ENCODE results near the gene TENM3.

DNA sequence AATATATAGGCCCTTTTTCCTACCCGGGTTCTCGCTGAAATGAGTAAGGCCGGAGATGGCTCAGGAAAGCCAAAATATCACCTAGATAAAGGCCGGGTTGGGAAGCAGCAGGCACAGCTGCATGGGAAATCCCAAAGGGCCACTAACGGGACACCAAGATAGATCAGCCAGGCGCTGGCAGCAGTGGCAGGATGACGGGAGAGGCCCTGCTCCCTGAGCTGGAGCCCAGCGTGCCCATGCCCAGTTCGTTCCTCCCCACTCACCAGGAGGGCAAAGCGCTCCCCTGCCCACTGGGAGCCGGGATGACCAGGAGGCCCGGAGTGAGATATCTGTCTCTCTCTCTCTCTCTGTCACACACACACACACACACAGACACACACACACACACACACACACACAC, 564.1 kb downstream of the TENM3 start:
- TF ChIP-seq, protein P1, sequence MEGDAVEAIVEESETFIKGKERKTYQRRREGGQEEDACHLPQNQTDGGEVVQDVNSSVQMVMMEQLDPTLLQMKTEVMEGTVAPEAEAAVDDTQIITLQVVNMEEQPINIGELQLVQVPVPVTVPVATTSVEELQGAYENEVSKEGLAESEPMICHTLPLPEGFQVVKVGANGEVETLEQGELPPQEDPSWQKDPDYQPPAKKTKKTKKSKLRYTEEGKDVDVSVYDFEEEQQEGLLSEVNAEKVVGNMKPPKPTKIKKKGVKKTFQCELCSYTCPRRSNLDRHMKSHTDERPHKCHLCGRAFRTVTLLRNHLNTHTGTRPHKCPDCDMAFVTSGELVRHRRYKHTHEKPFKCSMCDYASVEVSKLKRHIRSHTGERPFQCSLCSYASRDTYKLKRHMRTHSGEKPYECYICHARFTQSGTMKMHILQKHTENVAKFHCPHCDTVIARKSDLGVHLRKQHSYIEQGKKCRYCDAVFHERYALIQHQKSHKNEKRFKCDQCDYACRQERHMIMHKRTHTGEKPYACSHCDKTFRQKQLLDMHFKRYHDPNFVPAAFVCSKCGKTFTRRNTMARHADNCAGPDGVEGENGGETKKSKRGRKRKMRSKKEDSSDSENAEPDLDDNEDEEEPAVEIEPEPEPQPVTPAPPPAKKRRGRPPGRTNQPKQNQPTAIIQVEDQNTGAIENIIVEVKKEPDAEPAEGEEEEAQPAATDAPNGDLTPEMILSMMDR (IDR thresholded peaks at IDR 0.05) = no peak
- no peak for TF ChIP-seq POLR2A (IDR thresholded peaks at IDR 0.05)

All from uterus (tissue), 2 donors.